ENCODE measurements around the gene BCL7A. TPM values are rescaled to one million over a fixed set of nuclear protein-coding genes. Genes with fewer than 3 reads are reported as not detected.

BCL7A gene
- total RNA-seq, 1 donor from 2014 or later = 13.0 TPM

- DNase-seq (ENCODE audit: low spot score) = no peak
- H3K27me3 Mint-ChIP-seq (ENCODE audit: insufficient read depth) = no peaks in the 10 kb centered on the region
- peak overlapping the region; percentile 82 for H3K27ac Mint-ChIP-seq
- no peaks in the 10 kb centered on the region for H3K9me3 Mint-ChIP-seq
- peaks cover 68% of the 10 kb centered on the region for H3K4me1 Mint-ChIP-seq (ENCODE audit: low read depth)
- H3K36me3 Mint-ChIP-seq (ENCODE audit: low read depth) = peaks cover 45% of the 10 kb centered on the region
- intact Hi-C loops (cut with micrococcal nuclease) = loop anchor here (1.0 to 10.0 kb wide), 9 partner anchors 16 to 1152 kb away; partner anchors contain the start of genes BCL7A, DIABLO, MPHOSPH9 and MTRFR
- H3K4me3 Mint-ChIP-seq = peak overlapping the region; percentile 60
Observed at GRCh38 chr12:122082621-122083356, 61.1 kb downstream of the BCL7A start.

- Mint-ChIP-seq H3K27ac (no peak overlapping the region), H3K4me3 (no peak overlapping the region), H3K4me1 (ENCODE audit: low read depth) (peaks cover 84% of the 10 kb centered on the region), H3K9me3 (no peaks in the 10 kb centered on the region), H3K36me3 (ENCODE audit: low read depth) (peaks cover 53% of the 10 kb centered on the region), H3K27me3 (ENCODE audit: insufficient read depth) (no peaks in the 10 kb centered on the region)
- intact Hi-C loops (cut with micrococcal nuclease) = loop anchor here (5.0 to 10.0 kb wide), 4 partner anchors 63 to 1150 kb away; partner anchors contain the start of genes BCL7A, MPHOSPH9, MTRFR and PSMD9
- no peak for DNase-seq (ENCODE audit: low spot score)
Observed at GRCh38 chr12:122084857-122085405, 63.2 kb downstream of the BCL7A start.

- Mint-ChIP-seq H3K36me3 (ENCODE audit: low read depth) (peaks cover 51% of the 10 kb centered on the region), H3K4me1 (ENCODE audit: low read depth) (peaks cover 79% of the 10 kb centered on the region), H3K27ac (no peak overlapping the region), H3K9me3 (no peaks in the 10 kb centered on the region), H3K4me3 (no peak overlapping the region), H3K27me3 (ENCODE audit: insufficient read depth) (no peaks in the 10 kb centered on the region)
- intact Hi-C loops (cut with micrococcal nuclease) = loop anchor here (10.0 kb wide), 1 partner anchor 1149 kb away; the partner anchor contains the start of genes MPHOSPH9 and MTRFR
- DNase-seq (ENCODE audit: low spot score) = no peak
Observed at GRCh38 chr12:122085591-122085990, 63.9 kb downstream of the BCL7A start.

GRCh38 chr12:122086116-122086515 is 64.4 kb downstream of the BCL7A start:
- no peaks in the 10 kb centered on the region for H3K9me3 Mint-ChIP-seq
- H3K4me3 Mint-ChIP-seq = no peak overlapping the region
- peaks cover 50% of the 10 kb centered on the region for H3K36me3 Mint-ChIP-seq (ENCODE audit: low read depth)
- intact Hi-C loops (cut with micrococcal nuclease) = loop anchor here (10.0 kb wide), 1 partner anchor 1149 kb away; the partner anchor contains the start of genes MPHOSPH9 and MTRFR
- DNase-seq (ENCODE audit: low spot score) = no peak
- no peaks in the 10 kb centered on the region for H3K27me3 Mint-ChIP-seq (ENCODE audit: insufficient read depth)
- no peak overlapping the region for H3K27ac Mint-ChIP-seq
- peaks cover 79% of the 10 kb centered on the region for H3K4me1 Mint-ChIP-seq (ENCODE audit: low read depth)

GRCh38 chr12:122086641-122087285 is 65.1 kb downstream of the BCL7A start:
- H3K27me3 Mint-ChIP-seq (ENCODE audit: insufficient read depth) = no peaks in the 10 kb centered on the region
- H3K9me3 Mint-ChIP-seq = no peaks in the 10 kb centered on the region
- H3K4me1 Mint-ChIP-seq (ENCODE audit: low read depth) = peaks cover 77% of the 10 kb centered on the region
- no peak for DNase-seq (ENCODE audit: low spot score)
- peaks cover 46% of the 10 kb centered on the region for H3K36me3 Mint-ChIP-seq (ENCODE audit: low read depth)
- no peak overlapping the region for H3K4me3 Mint-ChIP-seq
- intact Hi-C loops (cut with micrococcal nuclease) = loop anchor here (10.0 kb wide), 1 partner anchor 1148 kb away; the partner anchor contains the start of genes MPHOSPH9 and MTRFR
- H3K27ac Mint-ChIP-seq = peak overlapping the region; percentile 66

GRCh38 chr12:122087431-122088178 is 65.9 kb downstream of the BCL7A start:
- H3K36me3 Mint-ChIP-seq (ENCODE audit: low read depth) = peaks cover 45% of the 10 kb centered on the region
- no peaks in the 10 kb centered on the region for H3K27me3 Mint-ChIP-seq (ENCODE audit: insufficient read depth)
- DNase-seq (ENCODE audit: low spot score) = no peak
- no peak overlapping the region for H3K4me3 Mint-ChIP-seq
- peaks cover 69% of the 10 kb centered on the region for H3K4me1 Mint-ChIP-seq (ENCODE audit: low read depth)
- H3K9me3 Mint-ChIP-seq = no peaks in the 10 kb centered on the region
- intact Hi-C loops (cut with micrococcal nuclease) = loop anchor here (10.0 kb wide), 1 partner anchor 1147 kb away; the partner anchor contains the start of genes MPHOSPH9 and MTRFR
- peak overlapping the region; percentile 66 for H3K27ac Mint-ChIP-seq

- H3K27me3 Mint-ChIP-seq (ENCODE audit: insufficient read depth) = no peaks in the 10 kb centered on the region
- peaks cover 62% of the 10 kb centered on the region for H3K4me1 Mint-ChIP-seq (ENCODE audit: low read depth)
- H3K36me3 Mint-ChIP-seq (ENCODE audit: low read depth) = peaks cover 40% of the 10 kb centered on the region
- no peak overlapping the region for H3K27ac Mint-ChIP-seq
- H3K4me3 Mint-ChIP-seq = no peak overlapping the region
- intact Hi-C loops (cut with micrococcal nuclease) = loop anchor here (10.0 kb wide), 1 partner anchor 1147 kb away; the partner anchor contains the start of genes MPHOSPH9 and MTRFR
- no peak for DNase-seq (ENCODE audit: low spot score)
- no peaks in the 10 kb centered on the region for H3K9me3 Mint-ChIP-seq
Observed at GRCh38 chr12:122088179-122088810, 66.6 kb downstream of the BCL7A start.

- intact Hi-C loops (cut with micrococcal nuclease) = loop anchor here (10.0 kb wide), 1 partner anchor 1146 kb away; the partner anchor contains the start of genes MPHOSPH9 and MTRFR
- H3K27ac Mint-ChIP-seq = no peak overlapping the region
Observed at GRCh38 chr12:122089077-122089476, 67.4 kb downstream of the BCL7A start.

GRCh38 chr12:122090759-122091515 is 69.3 kb downstream of the BCL7A start:
- no peaks in the 10 kb centered on the region for H3K9me3 Mint-ChIP-seq
- no peak overlapping the region for H3K4me3 Mint-ChIP-seq
- H3K27me3 Mint-ChIP-seq (ENCODE audit: insufficient read depth) = no peaks in the 10 kb centered on the region
- H3K36me3 Mint-ChIP-seq (ENCODE audit: low read depth) = peaks cover 25% of the 10 kb centered on the region
- intact Hi-C loops (cut with micrococcal nuclease) = no loop called here
- H3K27ac Mint-ChIP-seq = peak overlapping the region; percentile 35
- no peak for DNase-seq (ENCODE audit: low spot score)
- peaks cover 44% of the 10 kb centered on the region for H3K4me1 Mint-ChIP-seq (ENCODE audit: low read depth)

More at GRCh38 chr12:122089077-122089476, 67.4 kb downstream of the BCL7A start:
- DNase-seq (ENCODE audit: low spot score) = no peak
- Mint-ChIP-seq H3K36me3 (ENCODE audit: low read depth) (peaks cover 33% of the 10 kb centered on the region), H3K4me1 (ENCODE audit: low read depth) (peaks cover 54% of the 10 kb centered on the region), H3K4me3 (no peak overlapping the region), H3K9me3 (no peaks in the 10 kb centered on the region), H3K27me3 (ENCODE audit: insufficient read depth) (no peaks in the 10 kb centered on the region)

GRCh38 chr12:122093098-122093883 is 71.6 kb downstream of the BCL7A start:
- H3K9me3 Mint-ChIP-seq = no peaks in the 10 kb centered on the region
- H3K4me3 Mint-ChIP-seq = no peak overlapping the region
- H3K27me3 Mint-ChIP-seq (ENCODE audit: insufficient read depth) = no peaks in the 10 kb centered on the region
- no peak overlapping the region for H3K27ac Mint-ChIP-seq
- DNase-seq (ENCODE audit: low spot score) = no peak
- intact Hi-C loops (cut with micrococcal nuclease) = no loop called here
- peaks cover 31% of the 10 kb centered on the region for H3K4me1 Mint-ChIP-seq (ENCODE audit: low read depth)
- H3K36me3 Mint-ChIP-seq (ENCODE audit: low read depth) = peaks cover 11% of the 10 kb centered on the region
